Activated T-cell treated with anti-CD3 and anti-CD28 coated beads, Interleukin-2, amount 50 U/mL, for 1 hour (primary cell): ENCODE measurements around the gene TRIM41.
A peak's percentile ranks its signal among the peaks of the same experiment; 100 is the strongest.
"Not testable (repeated sequence)": the region's sequence is repeated elsewhere in the genome, so short reads cannot be mapped to it uniquely, and the experiment has no call there.

Experiments
- DNase-seq: peaks from one replicate; pipeline ENCODE4 v3.0.0-alpha.2; 2020

Gene TRIM41

DNA sequence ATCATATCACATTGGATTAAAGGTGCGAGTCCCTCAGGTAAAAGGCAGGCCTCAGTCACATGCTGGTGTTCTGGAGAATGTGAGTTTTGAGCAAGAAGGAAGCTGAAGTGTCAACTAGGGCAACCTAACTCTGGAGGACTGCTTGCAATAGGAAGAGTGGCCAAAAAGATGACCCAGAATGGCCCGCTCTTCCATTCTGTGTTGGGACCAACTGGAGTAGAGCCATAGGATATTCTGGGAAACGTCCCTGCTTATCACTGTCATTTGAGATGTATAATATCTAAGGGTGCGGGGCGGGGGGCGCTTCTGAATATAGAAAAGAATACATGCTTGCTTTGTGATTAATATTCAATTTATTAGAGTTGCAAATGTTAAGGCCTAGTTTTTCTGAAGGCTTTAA lies 11.0 kb upstream of the TRIM41 start:
- no peak for DNase-seq

DNA sequence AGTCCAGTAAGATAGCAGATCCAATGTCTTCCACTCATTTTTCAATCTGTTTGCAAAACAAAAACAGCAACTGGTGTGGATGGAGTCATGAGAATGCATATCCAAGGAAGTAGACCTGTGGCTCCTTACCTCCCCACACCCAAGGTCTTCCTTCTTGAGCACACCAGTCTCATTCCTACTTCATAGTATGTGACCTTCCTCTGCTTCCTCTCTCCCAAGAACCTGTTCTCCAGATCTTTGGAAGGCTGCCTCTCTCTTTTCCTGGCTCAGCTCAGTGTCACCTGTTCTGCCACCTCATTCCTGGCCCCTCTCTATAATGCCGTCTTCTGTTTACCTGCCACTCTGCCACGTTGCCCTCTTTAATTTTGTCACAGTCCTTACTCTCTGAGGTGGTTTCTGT lies 10.1 kb upstream of the TRIM41 start:
- no peak for DNase-seq

- DNase-seq: not testable (repeated sequence)
Measured at GRCh38 chr5:181214249-181214648, 8.8 kb upstream of the TRIM41 start.

DNA sequence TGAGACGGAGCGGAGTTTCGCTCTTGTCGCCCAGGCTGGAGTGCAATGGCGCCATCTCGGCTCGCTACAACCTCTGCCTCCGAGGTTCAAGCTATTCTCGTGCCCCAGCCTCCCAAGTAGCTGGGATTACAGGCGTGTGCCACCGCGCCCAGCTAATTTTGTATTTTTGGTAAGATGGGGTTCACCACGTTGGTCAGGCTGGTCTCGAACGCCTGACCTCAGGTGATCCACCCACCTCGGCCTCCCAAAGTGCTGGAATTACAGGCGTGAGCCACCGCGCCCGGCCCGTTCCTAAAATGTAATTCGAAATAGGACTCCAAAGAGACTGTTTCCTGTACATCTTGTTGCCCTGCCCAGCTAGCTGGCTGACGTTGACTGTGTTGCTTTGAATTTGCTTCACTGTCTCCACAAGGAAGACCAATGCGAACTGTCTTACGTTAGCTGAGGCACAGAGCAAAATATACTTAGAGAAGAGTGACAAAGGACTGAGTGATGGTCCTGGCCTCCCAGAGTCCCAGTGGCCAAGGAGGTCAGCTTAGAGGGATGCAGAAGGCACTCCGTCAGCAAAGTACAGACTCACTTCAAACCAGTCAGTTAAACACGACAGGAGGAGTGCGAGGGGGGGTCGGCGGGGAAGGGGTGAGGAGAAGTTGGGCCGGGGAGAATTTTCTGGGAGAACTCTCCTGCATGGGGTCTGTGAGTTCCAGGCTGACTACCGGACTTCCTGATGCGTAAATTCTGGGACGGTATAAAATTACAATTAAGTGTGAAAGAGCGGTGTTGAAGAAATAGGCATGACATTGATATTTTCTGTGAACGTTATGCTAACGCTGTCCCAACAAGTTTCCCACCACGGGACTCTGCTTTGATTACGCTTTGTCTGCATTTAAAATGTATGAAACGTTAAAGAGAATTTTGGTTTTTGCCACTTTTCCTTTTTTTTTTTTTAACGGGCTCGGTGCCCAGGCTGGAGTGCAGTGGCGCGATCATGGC lies 6.8 kb upstream of the TRIM41 start:
- DNase-seq: peak; percentile 52

DNA sequence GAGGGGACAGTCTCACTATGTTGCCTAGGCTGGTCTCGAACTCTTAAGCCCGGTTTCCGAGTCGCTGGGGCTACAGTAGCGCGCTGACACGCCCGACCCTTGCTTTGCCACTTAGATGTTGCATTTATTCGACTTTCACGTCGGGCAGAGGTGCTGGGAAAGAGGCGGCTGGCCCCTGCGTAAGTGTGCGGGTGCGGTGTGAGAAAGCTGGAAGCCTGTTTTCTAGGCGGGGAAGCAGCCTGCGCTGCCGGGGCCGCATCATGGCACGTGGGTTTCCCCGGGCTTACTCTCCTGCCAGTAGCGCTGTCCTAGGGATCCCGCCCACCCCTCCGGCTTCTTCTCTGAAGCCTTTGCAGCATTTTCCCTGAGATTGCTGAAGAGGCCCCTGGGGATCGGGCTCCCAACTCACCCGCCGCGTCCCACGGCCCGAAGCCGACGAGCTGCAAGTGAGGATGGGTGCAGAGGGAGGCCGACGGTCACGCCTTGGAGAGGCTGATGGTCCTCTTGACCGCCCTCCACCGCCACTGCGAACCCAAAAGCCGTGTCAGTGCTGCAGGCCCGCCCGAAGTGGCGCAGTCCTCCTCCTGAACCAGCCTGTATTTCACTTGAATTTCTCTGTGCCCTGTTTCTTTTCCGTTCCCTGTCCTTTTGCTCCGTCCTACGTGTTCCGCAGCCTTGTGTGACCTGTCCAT lies 5.8 kb upstream of the TRIM41 start:
- DNase-seq: peak; percentile 72

DNA sequence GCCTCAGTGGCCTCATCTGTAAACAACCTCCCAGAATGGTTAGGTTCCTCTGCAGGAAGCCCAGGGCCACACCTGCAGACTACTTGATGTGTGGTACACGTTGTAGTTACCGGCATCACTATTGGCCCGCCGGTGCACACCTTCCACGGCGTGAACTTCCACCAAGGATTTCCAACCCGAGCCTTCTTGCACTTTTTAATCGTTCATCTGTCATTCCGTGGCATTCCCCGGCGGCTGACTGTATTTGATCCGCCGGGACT lies 5.3 kb upstream of the TRIM41 start:
- DNase-seq: peak; percentile 62

- no peak for DNase-seq
Measured at GRCh38 chr5:181218795-181219124, 4.3 kb upstream of the TRIM41 start.

GRCh38 chr5:181219262-181220177 lies 3.6 kb upstream of the TRIM41 start:
- DNase-seq: no peak

DNA sequence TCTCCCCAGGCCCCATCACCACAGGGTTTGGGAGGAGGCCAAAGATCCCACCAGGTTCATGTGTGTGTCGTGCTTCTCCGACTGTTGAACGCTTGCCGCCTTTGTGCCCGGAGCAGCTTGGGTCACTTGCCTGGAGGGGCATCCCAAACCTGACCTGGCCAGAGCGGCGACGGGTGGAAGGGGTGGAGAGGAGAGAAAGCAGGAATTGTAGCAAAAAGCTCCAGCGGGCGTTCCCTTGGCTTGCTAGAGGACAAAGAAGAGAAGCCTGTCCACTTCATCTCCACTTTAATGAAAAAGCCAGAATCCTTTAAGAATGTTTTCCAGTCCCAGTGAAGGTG lies 2.9 kb upstream of the TRIM41 start:
- no peak for DNase-seq

GRCh38 chr5:181221105-181221791 lies 1.8 kb upstream of the TRIM41 start:
- peak; percentile 66 for DNase-seq

DNA sequence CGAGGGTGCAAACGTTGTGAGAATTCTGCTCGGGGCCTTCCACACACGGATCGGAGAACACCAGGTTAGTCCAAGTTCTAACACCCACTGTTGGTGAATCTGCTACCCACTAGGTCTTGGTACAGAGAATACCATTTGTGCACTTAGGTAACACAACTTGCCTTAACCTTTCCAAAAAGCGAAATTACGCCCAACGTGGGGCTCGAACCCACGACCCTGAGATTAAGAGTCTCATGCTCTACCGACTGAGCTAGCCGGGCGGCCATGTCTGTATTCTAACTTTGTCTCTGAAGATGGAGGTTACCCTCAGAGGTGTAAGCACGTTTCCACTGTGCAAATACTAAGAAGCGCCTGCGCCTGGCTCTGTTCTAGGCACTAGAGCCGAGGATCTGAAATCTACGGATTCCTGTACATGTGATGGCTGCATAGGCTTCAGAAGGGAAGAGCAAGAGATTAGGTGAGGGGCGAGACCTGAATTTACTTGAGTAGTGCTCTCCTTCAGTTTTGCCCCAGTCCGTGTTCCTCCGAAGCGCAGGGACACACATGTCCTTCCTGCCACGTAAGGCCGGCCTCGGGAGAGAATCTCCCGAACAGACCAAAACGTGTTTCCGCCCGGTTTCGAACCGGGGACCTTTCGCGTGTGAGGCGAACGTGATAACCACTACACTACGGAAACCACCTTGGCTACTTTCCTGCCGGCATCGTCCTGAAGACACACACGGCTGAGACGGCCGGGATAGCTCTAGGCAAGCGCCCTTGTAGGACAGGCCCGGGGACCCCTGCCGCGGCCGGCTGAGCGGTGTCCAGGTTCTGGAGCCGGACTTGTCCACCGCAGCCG lies 1.1 kb upstream of the TRIM41 start:
- peak; percentile 99 for DNase-seq

GRCh38 chr5:181222630-181223057 lies 437 bp upstream of the TRIM41 start:
- no peak for DNase-seq

DNA sequence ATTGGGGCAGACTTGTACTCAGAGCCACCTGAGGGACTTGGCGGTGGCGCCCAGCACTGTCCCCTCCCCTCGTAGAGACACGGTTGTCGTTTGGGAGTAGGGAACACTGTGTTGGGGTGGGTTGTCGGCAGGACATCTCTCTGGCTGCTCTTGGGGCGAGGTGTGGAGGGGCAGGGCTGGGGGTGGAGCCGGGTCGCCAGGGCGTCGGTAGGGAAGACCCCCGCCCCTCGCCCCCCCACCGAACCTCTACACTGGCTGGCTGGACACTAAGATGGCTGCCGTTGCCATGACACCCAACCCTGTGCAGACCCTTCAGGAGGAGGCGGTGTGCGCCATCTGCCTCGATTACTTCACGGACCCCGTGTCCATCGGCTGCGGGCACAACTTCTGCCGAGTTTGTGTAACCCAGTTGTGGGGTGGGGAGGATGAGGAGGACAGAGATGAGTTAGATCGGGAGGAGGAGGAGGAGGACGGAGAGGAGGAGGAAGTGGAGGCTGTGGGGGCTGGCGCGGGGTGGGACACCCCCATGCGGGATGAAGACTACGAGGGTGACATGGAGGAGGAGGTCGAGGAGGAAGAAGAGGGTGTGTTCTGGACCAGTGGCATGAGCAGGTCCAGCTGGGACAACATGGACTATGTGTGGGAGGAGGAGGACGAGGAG lies 778 bp downstream of the TRIM41 start:
- no peak for DNase-seq

DNA sequence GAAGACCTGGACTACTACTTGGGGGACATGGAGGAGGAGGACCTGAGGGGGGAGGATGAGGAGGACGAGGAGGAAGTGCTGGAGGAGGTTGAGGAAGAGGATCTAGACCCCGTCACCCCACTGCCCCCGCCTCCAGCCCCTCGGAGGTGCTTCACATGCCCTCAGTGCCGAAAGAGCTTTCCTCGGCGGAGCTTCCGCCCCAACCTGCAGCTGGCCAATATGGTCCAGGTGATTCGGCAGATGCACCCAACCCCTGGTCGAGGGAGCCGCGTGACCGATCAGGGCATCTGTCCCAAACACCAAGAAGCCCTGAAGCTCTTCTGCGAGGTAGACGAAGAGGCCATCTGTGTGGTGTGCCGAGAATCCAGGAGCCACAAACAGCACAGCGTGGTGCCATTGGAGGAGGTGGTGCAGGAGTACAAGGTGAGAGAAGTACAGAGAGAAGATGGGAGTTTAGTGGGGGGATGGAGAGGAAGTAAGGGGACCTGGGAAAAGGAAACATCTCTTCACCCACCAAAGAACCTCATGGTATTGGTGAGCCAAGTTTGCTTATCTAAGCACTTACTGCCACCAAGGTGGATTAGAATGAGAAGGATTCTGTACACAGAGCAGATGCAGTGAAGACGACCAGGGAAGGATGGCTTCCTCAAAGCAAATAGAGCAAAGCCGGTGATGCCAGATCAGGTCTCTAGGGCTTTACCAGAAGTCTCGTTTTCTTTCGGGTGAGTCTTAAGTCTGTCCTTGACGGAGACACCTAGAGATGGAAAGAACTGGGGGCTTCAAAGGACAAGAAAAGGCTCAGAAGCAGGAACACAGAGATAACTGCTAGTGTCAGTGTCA lies 1.5 kb downstream of the TRIM41 start:
- peak; percentile 38 for DNase-seq

DNA sequence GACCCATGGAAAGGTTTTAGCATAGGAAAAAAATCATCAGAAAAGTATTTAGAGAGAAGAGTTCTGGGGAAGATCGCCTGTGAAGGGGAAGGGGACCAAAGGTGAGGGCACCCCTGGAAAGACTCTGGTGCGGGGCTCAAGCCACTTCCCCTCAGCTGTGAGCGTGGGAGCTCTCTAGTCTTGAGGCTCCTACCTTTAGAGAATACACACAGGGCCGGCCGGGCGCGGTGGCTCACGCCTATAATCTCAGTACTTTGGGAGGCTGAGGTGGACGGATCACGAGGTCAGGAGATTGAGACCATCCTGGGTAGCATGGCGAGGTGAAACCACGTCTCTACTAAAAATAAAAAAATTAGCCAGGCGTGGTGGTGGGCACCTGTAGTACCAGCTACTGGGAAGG lies 6.9 kb downstream of the TRIM41 start:
- no peak for DNase-seq

GRCh38 chr5:181230551-181230950 lies 7.5 kb downstream of the TRIM41 start:
- no peak for DNase-seq

DNA sequence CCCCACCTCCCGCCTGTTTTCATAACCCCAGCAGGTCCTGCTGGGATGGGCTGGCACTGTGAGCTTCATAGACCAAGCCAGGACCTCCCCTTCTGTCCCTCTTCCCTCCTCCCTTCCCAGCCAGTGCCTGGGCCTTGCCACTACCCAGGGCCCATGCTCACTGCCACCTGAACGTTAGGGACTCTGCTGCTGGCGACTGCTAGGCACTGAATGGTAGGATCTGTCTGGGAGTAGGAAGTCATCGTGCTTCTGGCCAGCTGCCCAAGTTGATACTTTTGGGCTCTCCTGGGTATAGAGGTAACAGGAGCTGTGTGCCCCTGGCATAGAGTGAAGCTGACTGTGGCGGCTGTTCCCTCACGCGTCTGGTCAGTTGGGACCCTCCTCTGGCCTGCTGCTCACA lies 8.4 kb downstream of the TRIM41 start:
- no peak for DNase-seq

GRCh38 chr5:181232593-181232992 lies 9.5 kb downstream of the TRIM41 start:
- DNase-seq: no peak

- DNase-seq: no peak
Measured at GRCh38 chr5:181233088-181233800, 10.2 kb downstream of the TRIM41 start.
